ENCODE measurements around the gene CYP39A1. TPM values are rescaled to one million over a fixed set of nuclear protein-coding genes. Genes with fewer than 3 reads are reported as not detected.

The CYP39A1 gene
- total RNA-seq, 6 donors from 2014 or later: 2.6 to 10.3 (median 5.0) TPM

DNA sequence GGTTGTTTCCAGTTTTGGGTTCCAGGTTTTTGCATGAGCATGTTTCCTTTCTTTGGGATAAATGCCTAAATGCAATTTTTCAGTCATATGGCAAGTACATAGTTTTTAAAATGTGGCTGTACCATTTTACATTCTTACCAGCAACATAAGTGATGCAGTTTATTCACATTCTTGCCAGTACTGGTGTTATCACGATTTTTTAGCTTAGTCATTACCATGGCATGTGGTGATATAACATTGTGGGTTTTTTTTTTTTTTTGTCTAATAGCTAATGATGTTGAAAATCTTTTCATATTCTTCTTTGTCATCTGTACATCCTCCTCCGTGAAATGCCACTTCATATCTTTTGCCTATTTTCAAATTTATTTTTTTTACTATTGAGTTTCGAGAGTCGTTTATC is 32.2 kb upstream of the CYP39A1 start:
- Histone ChIP-seq H3K4me1 (no peaks in the 10 kb centered on the region), H3K36me3 (no peaks in the 10 kb centered on the region), H3K4me3 (no peak overlapping the region), H3K27ac (no peak overlapping the region), H3K27me3 (no peaks in the 10 kb centered on the region), H3K9me3 (no peaks in the 10 kb centered on the region)
- DNase-seq: no peak
- no peak for ATAC-seq (ENCODE audit: low FRiP score in 2 of 2)
- 75 to 76% methylated on average over 4 of the region's 4 CpGs for WGBS, 2 donors
- TF ChIP-seq, protein P1, sequence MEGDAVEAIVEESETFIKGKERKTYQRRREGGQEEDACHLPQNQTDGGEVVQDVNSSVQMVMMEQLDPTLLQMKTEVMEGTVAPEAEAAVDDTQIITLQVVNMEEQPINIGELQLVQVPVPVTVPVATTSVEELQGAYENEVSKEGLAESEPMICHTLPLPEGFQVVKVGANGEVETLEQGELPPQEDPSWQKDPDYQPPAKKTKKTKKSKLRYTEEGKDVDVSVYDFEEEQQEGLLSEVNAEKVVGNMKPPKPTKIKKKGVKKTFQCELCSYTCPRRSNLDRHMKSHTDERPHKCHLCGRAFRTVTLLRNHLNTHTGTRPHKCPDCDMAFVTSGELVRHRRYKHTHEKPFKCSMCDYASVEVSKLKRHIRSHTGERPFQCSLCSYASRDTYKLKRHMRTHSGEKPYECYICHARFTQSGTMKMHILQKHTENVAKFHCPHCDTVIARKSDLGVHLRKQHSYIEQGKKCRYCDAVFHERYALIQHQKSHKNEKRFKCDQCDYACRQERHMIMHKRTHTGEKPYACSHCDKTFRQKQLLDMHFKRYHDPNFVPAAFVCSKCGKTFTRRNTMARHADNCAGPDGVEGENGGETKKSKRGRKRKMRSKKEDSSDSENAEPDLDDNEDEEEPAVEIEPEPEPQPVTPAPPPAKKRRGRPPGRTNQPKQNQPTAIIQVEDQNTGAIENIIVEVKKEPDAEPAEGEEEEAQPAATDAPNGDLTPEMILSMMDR (IDR thresholded peaks at IDR 0.05): no peak
- no peak for TF ChIP-seq EP300 (IDR thresholded peaks at IDR 0.05)
- no peak for TF ChIP-seq POLR2A (IDR thresholded peaks at IDR 0.05)
- TF ChIP-seq POLR2AphosphoS5 (IDR thresholded peaks at IDR 0.05): no peak

DNA sequence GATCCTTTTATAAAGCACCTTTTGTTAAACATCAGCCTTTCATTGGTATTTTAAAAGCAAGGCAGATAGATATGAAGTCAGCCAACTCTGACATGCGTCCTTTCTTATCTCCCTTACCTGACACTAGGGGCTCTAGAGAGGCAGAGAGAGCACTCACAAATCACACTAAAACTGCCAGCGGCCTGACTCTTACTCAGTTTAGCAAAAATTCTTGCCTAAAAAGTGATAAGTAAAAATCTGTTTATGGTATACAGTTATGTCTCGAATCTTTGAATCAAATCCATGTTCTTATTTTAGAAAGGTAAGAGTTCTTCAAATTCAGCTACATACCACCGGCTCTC is 24.7 kb upstream of the CYP39A1 start:
- no peak overlapping the region for H3K4me3 ChIP-seq
- no peak for ATAC-seq (ENCODE audit: low FRiP score in 2 of 2)
- H3K36me3 ChIP-seq: peaks cover 0 to 7% (median 0%) of the 10 kb centered on the region in 4 donors
- H3K9me3 ChIP-seq: no peaks in the 10 kb centered on the region
- no peak for TF ChIP-seq POLR2AphosphoS5 (IDR thresholded peaks at IDR 0.05)
- TF ChIP-seq, protein P1 (IDR thresholded peaks at IDR 0.05): no peak
- no peak for TF ChIP-seq POLR2A (IDR thresholded peaks at IDR 0.05)
- TF ChIP-seq EP300 (IDR thresholded peaks at IDR 0.05): no peak
- H3K27me3 ChIP-seq: no peaks in the 10 kb centered on the region
- 71 to 78% methylated on average over 4 of the region's 4 CpGs for WGBS, 2 donors
- no peaks in the 10 kb centered on the region for H3K4me1 ChIP-seq
- no peak for DNase-seq
- H3K27ac ChIP-seq: no peak overlapping the region

DNA sequence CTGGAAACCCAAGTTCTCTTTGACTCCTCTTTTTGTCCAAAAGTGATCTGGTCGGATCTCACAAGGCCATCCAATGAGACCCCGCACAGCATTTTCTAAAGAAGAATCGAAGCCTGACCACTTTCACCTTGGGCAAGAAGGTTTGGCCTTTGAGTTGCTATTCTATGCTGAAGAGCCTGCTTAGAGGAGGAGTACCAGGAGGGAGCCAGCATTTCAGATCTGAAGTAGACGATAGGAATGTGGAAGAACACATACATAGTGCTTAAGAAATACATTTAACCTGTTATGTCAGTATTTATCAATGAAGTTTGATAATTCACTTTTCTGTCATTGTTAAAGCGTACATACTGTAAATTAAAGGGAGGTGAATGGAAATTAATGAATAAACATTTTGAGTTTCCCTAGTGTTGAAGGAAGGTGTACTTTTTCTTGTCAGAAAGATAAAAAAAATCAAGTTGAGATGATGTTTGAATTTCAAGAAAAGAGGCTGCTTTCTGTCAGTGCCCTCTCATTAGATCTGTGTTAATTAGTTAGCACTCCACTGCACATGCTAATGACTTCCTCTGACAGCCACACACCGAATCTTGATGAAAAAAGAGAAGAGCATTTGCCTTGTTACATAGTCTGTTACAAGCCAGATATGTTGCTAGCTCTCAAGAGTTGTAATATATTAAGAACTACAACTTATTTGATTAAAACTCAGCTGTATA is 24.1 kb upstream of the CYP39A1 start:
- 73 to 80% methylated on average over 6 of the region's 6 CpGs for WGBS, 2 donors
- ATAC-seq (ENCODE audit: low FRiP score in 2 of 2): no peak
- Histone ChIP-seq H3K27ac (no peak overlapping the region), H3K27me3 (no peaks in the 10 kb centered on the region), H3K36me3 (peaks cover 0 to 7% (median 0%) of the 10 kb centered on the region in 4 donors), H3K4me1 (no peaks in the 10 kb centered on the region), H3K9me3 (no peaks in the 10 kb centered on the region), H3K4me3 (no peak overlapping the region)
- TF ChIP-seq POLR2A (IDR thresholded peaks at IDR 0.05): no peak
- no peak for TF ChIP-seq POLR2AphosphoS5 (IDR thresholded peaks at IDR 0.05)
- TF ChIP-seq, protein P1 (IDR thresholded peaks at IDR 0.05): no peak
- no peak for TF ChIP-seq EP300 (IDR thresholded peaks at IDR 0.05)
- no peak for DNase-seq

DNA sequence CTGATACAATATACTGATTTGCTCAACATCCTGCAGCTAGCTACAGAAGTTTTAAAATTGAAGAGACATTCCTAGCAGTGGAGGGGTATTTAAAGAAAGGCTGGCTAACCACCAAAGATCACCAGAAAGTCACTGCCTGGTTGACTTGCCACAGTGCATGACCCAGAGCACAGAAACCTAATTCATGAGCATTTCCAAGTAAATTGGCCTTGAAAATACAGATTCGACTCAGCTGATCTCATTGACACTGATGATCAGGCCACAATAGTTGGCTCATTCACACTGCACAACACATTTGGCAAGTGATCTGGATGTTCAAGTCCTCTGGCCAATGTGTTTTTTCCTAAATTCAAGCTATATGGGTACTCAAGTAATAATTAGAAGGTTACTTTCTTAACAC is 21.8 kb upstream of the CYP39A1 start:
- no peaks in the 10 kb centered on the region for H3K9me3 ChIP-seq
- H3K36me3 ChIP-seq: peaks cover 0 to 15% (median 3%) of the 10 kb centered on the region in 4 donors
- WGBS, 2 donors: 75 to 89% methylated on average over 1 of the region's 1 CpG
- TF ChIP-seq, protein P1 (IDR thresholded peaks at IDR 0.05): no peak
- no peak for TF ChIP-seq EP300 (IDR thresholded peaks at IDR 0.05)
- no peak for TF ChIP-seq POLR2AphosphoS5 (IDR thresholded peaks at IDR 0.05)
- TF ChIP-seq POLR2A (IDR thresholded peaks at IDR 0.05): no peak
- H3K27me3 ChIP-seq: no peaks in the 10 kb centered on the region
- no peak overlapping the region for H3K27ac ChIP-seq
- H3K4me3 ChIP-seq: no peak overlapping the region
- no peaks in the 10 kb centered on the region for H3K4me1 ChIP-seq
- DNase-seq: no peak
- ATAC-seq (ENCODE audit: low FRiP score in 2 of 2): no peak

DNA sequence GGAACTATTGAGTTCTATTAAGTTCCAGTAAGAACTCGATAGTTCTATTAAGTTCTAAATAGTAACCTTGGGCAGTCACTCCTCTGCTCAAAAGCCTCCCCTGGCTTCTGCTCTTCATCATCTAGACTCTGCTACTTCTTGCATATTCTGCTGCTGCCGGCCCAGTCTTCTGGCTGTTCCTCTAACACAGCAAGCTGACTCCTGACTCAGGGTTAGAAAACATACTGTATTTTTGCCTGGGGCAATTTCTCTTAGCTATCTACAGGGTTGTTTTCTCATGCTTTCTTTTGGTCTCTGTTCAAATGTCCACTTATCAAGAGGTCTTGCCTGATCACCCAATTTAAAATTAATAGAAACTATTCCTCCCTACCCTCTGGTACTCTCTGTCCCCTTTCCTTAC is 14.8 kb upstream of the CYP39A1 start:
- TF ChIP-seq POLR2A (IDR thresholded peaks at IDR 0.05): no peak
- Histone ChIP-seq H3K27me3 (no peaks in the 10 kb centered on the region), H3K36me3 (peaks cover 0 to 16% (median 3%) of the 10 kb centered on the region in 4 donors), H3K4me3 (no peak overlapping the region), H3K9me3 (no peaks in the 10 kb centered on the region), H3K4me1 (no peaks in the 10 kb centered on the region), H3K27ac (no peak overlapping the region)
- no peak for DNase-seq
- 90 to 93% methylated on average over 2 of the region's 2 CpGs for WGBS, 2 donors
- ATAC-seq (ENCODE audit: low FRiP score in 2 of 2): no peak
